Measurements from ENCODE around the gene ALOXE3.
A peak's percentile ranks its signal among the peaks of the same experiment; 100 is the strongest.

The ALOXE3 gene

GRCh38 chr17:8059131-8059530 is 59.2 kb downstream of the ALOXE3 start:
- DNase-seq (ENCODE audit: extremely low spot score), result no peak
- ChIA-PET POLR2A (no interaction called here), CTCF (interaction anchor here (1.6 to 3.0 kb wide), 3 partner anchors 20 to 69 kb away, joined by 4 to 28 read pairs (median 9); no protein-coding TSS in a partner anchor)
- no peak for TF ChIP-seq FOXA1 (IDR thresholded peaks at IDR 0.05)
- no peak for TF ChIP-seq PKNOX1 (IDR thresholded peaks at IDR 0.05)
- no peak for TF ChIP-seq ZNF384 (IDR thresholded peaks at IDR 0.05)
- TF ChIP-seq TARDBP (IDR thresholded peaks at IDR 0.05), result no peak
- no peak for TF ChIP-seq CTBP1 (IDR thresholded peaks at IDR 0.05; ENCODE audit: borderline replicate concordance)
- no peak for TF ChIP-seq ARNT (IDR thresholded peaks at IDR 0.05)
- TF ChIP-seq NFRKB (IDR thresholded peaks at IDR 0.05), result no peak
- TF ChIP-seq HDGF (IDR thresholded peaks at IDR 0.05; ENCODE audit: borderline replicate concordance), result no peak
- no peak for TF ChIP-seq SP1 (IDR thresholded peaks at IDR 0.05)
- TF ChIP-seq FOXM1 (IDR thresholded peaks at IDR 0.05; ENCODE audit: borderline replicate concordance), result no peak
- no peak for TF ChIP-seq BHLHE40 (IDR thresholded peaks at IDR 0.05; ENCODE audit: borderline replicate concordance)
- TF ChIP-seq SUZ12 (IDR thresholded peaks at IDR 0.05), result no peak
- no peak for TF ChIP-seq LEF1 (IDR thresholded peaks at IDR 0.05; ENCODE audit: borderline replicate concordance)
- no peak for TF ChIP-seq L3MBTL2 (conservative IDR thresholded peaks at IDR 0.05)
- no peak for TF ChIP-seq FOXK2 (IDR thresholded peaks at IDR 0.05)

GRCh38 chr17:8057691-8058114 is 60.6 kb downstream of the ALOXE3 start:
- TF ChIP-seq FOXA1 (IDR thresholded peaks at IDR 0.05) (no peak), L3MBTL2 (conservative IDR thresholded peaks at IDR 0.05) (0 out of 2 replicates have a peak, but pooled peaks have one; percentile 8)
- ChIA-PET POLR2A (interaction anchor here (0.9 to 1.4 kb wide), 4 partner anchors 99 to 326 kb away, joined by 3 to 6 read pairs (median 4); partner anchors contain the start of gene NAA38), CTCF (interaction anchor here (0.6 to 3.0 kb wide), 14 partner anchors 13 to 322 kb away, joined by 3 to 28 read pairs (median 6); partner anchors contain the start of gene RNF227)

GRCh38 chr17:8056976-8057625 is 61.2 kb downstream of the ALOXE3 start:
- TF ChIP-seq NFRKB (IDR thresholded peaks at IDR 0.05) (no peak), SUZ12 (IDR thresholded peaks at IDR 0.05) (no peak), LEF1 (IDR thresholded peaks at IDR 0.05; ENCODE audit: borderline replicate concordance) (no peak), FOXA1 (IDR thresholded peaks at IDR 0.05) (no peak)
- ChIA-PET POLR2A (interaction anchor here (0.9 to 1.4 kb wide), 4 partner anchors 100 to 326 kb away, joined by 3 to 6 read pairs (median 4); partner anchors contain the start of gene NAA38), CTCF (interaction anchor here (1.0 to 3.0 kb wide), 10 partner anchors 14 to 322 kb away, joined by 4 to 28 read pairs (median 7); partner anchors contain the start of gene RNF227)
- DNase-seq (ENCODE audit: extremely low spot score), result no peak

More at GRCh38 chr17:8057691-8058114, 60.6 kb downstream of the ALOXE3 start:
- peak; percentile 80 for DNase-seq (ENCODE audit: extremely low spot score)

- CTCF ChIA-PET, result interaction anchor here (0.6 to 3.0 kb wide), 10 partner anchors 14 to 321 kb away, joined by 3 to 28 read pairs (median 7); partner anchors contain the start of gene RNF227
- DNase-seq (ENCODE audit: extremely low spot score), result no peak
- TF ChIP-seq BHLHE40 (IDR thresholded peaks at IDR 0.05; ENCODE audit: borderline replicate concordance) (no peak), CTBP1 (IDR thresholded peaks at IDR 0.05; ENCODE audit: borderline replicate concordance) (no peak), ELF4 (IDR thresholded peaks at IDR 0.05) (no peak), FOXA1 (IDR thresholded peaks at IDR 0.05) (no peak)
- POLR2A ChIA-PET, result interaction anchor here (1.0 to 1.1 kb wide), 2 partner anchors 124 to 199 kb away, joined by 3 read pairs; partner anchors contain the start of genes CNTROB and NAA38
Observed at GRCh38 chr17:8056232-8056975, 61.9 kb downstream of the ALOXE3 start.

GRCh38 chr17:8055851-8056231 is 62.5 kb downstream of the ALOXE3 start:
- TF ChIP-seq L3MBTL2 (conservative IDR thresholded peaks at IDR 0.05) (no peak), TARDBP (IDR thresholded peaks at IDR 0.05) (no peak)
- ChIA-PET POLR2A (interaction anchor here (1.0 kb wide), 1 partner anchor 123 kb away, joined by 3 read pairs; the partner anchor contains the start of gene CNTROB), CTCF (interaction anchor here (0.6 to 3.0 kb wide), 4 partner anchors 14 to 196 kb away, joined by 3 to 28 read pairs (median 10); no protein-coding TSS in a partner anchor)
- no peak for DNase-seq (ENCODE audit: extremely low spot score)

GRCh38 chr17:8053600-8053999 is 64.7 kb downstream of the ALOXE3 start:
- no peak for TF ChIP-seq SUZ12 (IDR thresholded peaks at IDR 0.05)
- no peak for TF ChIP-seq PKNOX1 (IDR thresholded peaks at IDR 0.05)
- no peak for TF ChIP-seq ZNF384 (IDR thresholded peaks at IDR 0.05)
- no peak for TF ChIP-seq FOXK2 (IDR thresholded peaks at IDR 0.05)
- no peak for TF ChIP-seq NFRKB (IDR thresholded peaks at IDR 0.05)
- TF ChIP-seq ARNT (IDR thresholded peaks at IDR 0.05), result no peak
- TF ChIP-seq TARDBP (IDR thresholded peaks at IDR 0.05), result no peak
- TF ChIP-seq L3MBTL2 (conservative IDR thresholded peaks at IDR 0.05), result no peak
- TF ChIP-seq BHLHE40 (IDR thresholded peaks at IDR 0.05; ENCODE audit: borderline replicate concordance), result no peak
- no peak for TF ChIP-seq FOXA1 (IDR thresholded peaks at IDR 0.05)
- TF ChIP-seq CTBP1 (IDR thresholded peaks at IDR 0.05; ENCODE audit: borderline replicate concordance), result no peak
- no peak for TF ChIP-seq SP1 (IDR thresholded peaks at IDR 0.05)
- TF ChIP-seq FOXM1 (IDR thresholded peaks at IDR 0.05; ENCODE audit: borderline replicate concordance), result no peak
- no peak for TF ChIP-seq HDGF (IDR thresholded peaks at IDR 0.05; ENCODE audit: borderline replicate concordance)
- TF ChIP-seq LEF1 (IDR thresholded peaks at IDR 0.05; ENCODE audit: borderline replicate concordance), result no peak
- TF ChIP-seq ELF4 (IDR thresholded peaks at IDR 0.05), result no peak
- ChIA-PET CTCF (no interaction called here), POLR2A (no interaction called here)
- DNase-seq (ENCODE audit: extremely low spot score), result no peak
